SK-N-MC (cell line): Measurements from ENCODE around the gene SIK2.

ENCODE experiments used
- EZH2 ChIP-seq: fragments of 200-600 bp; sonication (generic); IDR thresholded peaks from one replicate; pipeline ENCODE4 v1.6.1; 2017; ENCODE audit warnings: antibody characterized with exemption
- POLR2AphosphoS5 ChIP-seq: IDR thresholded peaks from 2 replicates; pipeline ENCODE4 v1.6.1; 2012; ENCODE audit warnings: mild to moderate bottlenecking, low read depth, low read length, borderline replicate concordance

- TF ChIP-seq POLR2AphosphoS5 (no peak), EZH2 (no peak)
Measured at GRCh38 chr11:111737444-111738210, 135.4 kb downstream of the SIK2 start.
